ENCODE measurements around the gene DCHS1.

Gene DCHS1

GRCh38 chr11:6637871-6638270, 17.7 kb downstream of the DCHS1 start:
- no peak for DNase-seq (ENCODE audit: extremely low spot score)
- CTCF ChIA-PET, result no interaction called here
- POLR2A ChIA-PET, result interaction anchor here (0.7 to 1.5 kb wide), 5 partner anchors 9 to 46 kb away, joined by 3 to 4 read pairs (median 3); partner anchors contain the start of genes MRPL17 and TAF10
- no peak for TF ChIP-seq CTBP1 (IDR thresholded peaks at IDR 0.05; ENCODE audit: borderline replicate concordance)

GRCh38 chr11:6636480-6636879, 19.1 kb downstream of the DCHS1 start:
- DNase-seq (ENCODE audit: extremely low spot score), result no peak
- ChIA-PET POLR2A (no interaction called here), CTCF (no interaction called here)
- TF ChIP-seq PKNOX1 (IDR thresholded peaks at IDR 0.05) (no peak), BHLHE40 (IDR thresholded peaks at IDR 0.05; ENCODE audit: borderline replicate concordance) (no peak), LEF1 (IDR thresholded peaks at IDR 0.05; ENCODE audit: borderline replicate concordance) (no peak), L3MBTL2 (conservative IDR thresholded peaks at IDR 0.05) (no peak), FOXM1 (IDR thresholded peaks at IDR 0.05; ENCODE audit: borderline replicate concordance) (no peak), ELF4 (IDR thresholded peaks at IDR 0.05) (no peak)

- DNase-seq (ENCODE audit: extremely low spot score), result no peak
- no peak for TF ChIP-seq LEF1 (IDR thresholded peaks at IDR 0.05; ENCODE audit: borderline replicate concordance)
- TF ChIP-seq FOXA1 (IDR thresholded peaks at IDR 0.05), result no peak
- no peak for TF ChIP-seq CTBP1 (IDR thresholded peaks at IDR 0.05; ENCODE audit: borderline replicate concordance)
- ChIA-PET POLR2A (interaction anchor here (0.6 to 1.4 kb wide), 2 partner anchors 11 to 48 kb away, joined by 3 to 6 read pairs; partner anchors contain the start of gene MRPL17), CTCF (no interaction called here)
Observed at GRCh38 chr11:6635082-6635932, 20.3 kb downstream of the DCHS1 start.

- DNase-seq (ENCODE audit: extremely low spot score), result no peak
- TF ChIP-seq ZNF384 (IDR thresholded peaks at IDR 0.05) (no peak), PKNOX1 (IDR thresholded peaks at IDR 0.05) (no peak), CTBP1 (IDR thresholded peaks at IDR 0.05; ENCODE audit: borderline replicate concordance) (no peak), NFRKB (IDR thresholded peaks at IDR 0.05) (no peak), HDGF (IDR thresholded peaks at IDR 0.05; ENCODE audit: borderline replicate concordance) (no peak), ELF4 (IDR thresholded peaks at IDR 0.05) (no peak), FOXA1 (IDR thresholded peaks at IDR 0.05) (no peak), FOXM1 (IDR thresholded peaks at IDR 0.05; ENCODE audit: borderline replicate concordance) (no peak), FOXK2 (IDR thresholded peaks at IDR 0.05) (no peak), SUZ12 (IDR thresholded peaks at IDR 0.05) (no peak), ARNT (IDR thresholded peaks at IDR 0.05) (no peak)
- CTCF ChIA-PET, result no interaction called here
- POLR2A ChIA-PET, result interaction anchor here (1.4 kb wide), 1 partner anchor 49 kb away, joined by 6 read pairs; the partner anchor contains the start of gene MRPL17
Observed at GRCh38 chr11:6634534-6634933, 21.1 kb downstream of the DCHS1 start.

- CTCF ChIA-PET, result no interaction called here
- TF ChIP-seq BHLHE40 (IDR thresholded peaks at IDR 0.05; ENCODE audit: borderline replicate concordance), result no peak
- no peak for TF ChIP-seq ARNT (IDR thresholded peaks at IDR 0.05)
- no peak for TF ChIP-seq TARDBP (IDR thresholded peaks at IDR 0.05)
- TF ChIP-seq L3MBTL2 (conservative IDR thresholded peaks at IDR 0.05), result no peak
- TF ChIP-seq FOXA1 (IDR thresholded peaks at IDR 0.05), result no peak
- no peak for TF ChIP-seq FOXK2 (IDR thresholded peaks at IDR 0.05)
- TF ChIP-seq FOXM1 (IDR thresholded peaks at IDR 0.05; ENCODE audit: borderline replicate concordance), result no peak
- DNase-seq (ENCODE audit: extremely low spot score), result no peak
- POLR2A ChIA-PET, result no interaction called here
Observed at GRCh38 chr11:6633422-6634408, 21.9 kb downstream of the DCHS1 start.

GRCh38 chr11:6632116-6633073, 23.2 kb downstream of the DCHS1 start:
- DNase-seq (ENCODE audit: extremely low spot score), result no peak
- ChIA-PET POLR2A (interaction anchor here (1.0 to 2.0 kb wide), 2 partner anchors 13 to 51 kb away, joined by 3 to 6 read pairs; partner anchors contain the start of genes MRPL17 and TPP1), CTCF (no interaction called here)
- TF ChIP-seq BHLHE40 (IDR thresholded peaks at IDR 0.05; ENCODE audit: borderline replicate concordance), result no peak
- TF ChIP-seq SUZ12 (IDR thresholded peaks at IDR 0.05), result no peak
- TF ChIP-seq HDGF (IDR thresholded peaks at IDR 0.05; ENCODE audit: borderline replicate concordance), result no peak
